AG10803 (cell line): ENCODE data around the gene P2RY4.
"Not testable (repeated sequence)": the region's sequence is repeated elsewhere in the genome, so short reads cannot be mapped to it uniquely, and the experiment has no call there.

Source experiments
- DNase-seq: peaks from one replicate; pipeline ENCODE4 v3.0.0; 2010; ENCODE audit warnings: low read depth
- H3K4me3 ChIP-seq: 2 replicates; pipeline ENCODE4 v1.5.1; 2011; ENCODE audit warnings: mild to moderate bottlenecking, low read length, control low read depth
- CTCF ChIP-seq: conservative IDR thresholded peaks from 2 replicates; pipeline ENCODE4 v1.5.1; 2011; ENCODE audit warnings: mild to moderate bottlenecking, low read length, control low read depth, inconsistent platforms

P2RY4 gene

GRCh38 chrX:70244881-70245280, 15.1 kb downstream of the P2RY4 start:
- no peak for TF ChIP-seq CTCF
- DNase-seq: no peak
- no peak overlapping the region for H3K4me3 ChIP-seq

- not testable (repeated sequence) for DNase-seq
Observed at GRCh38 chrX:70243601-70244000, 16.4 kb downstream of the P2RY4 start.

GRCh38 chrX:70241501-70241900, 18.5 kb downstream of the P2RY4 start:
- DNase-seq: no peak
- TF ChIP-seq CTCF: no peak
- no peak overlapping the region for H3K4me3 ChIP-seq

More at GRCh38 chrX:70243601-70244000, 16.4 kb downstream of the P2RY4 start:
- H3K4me3 ChIP-seq: not testable (repeated sequence)

- DNase-seq: no peak
- no peak for TF ChIP-seq CTCF
- no peak overlapping the region for H3K4me3 ChIP-seq
Observed at GRCh38 chrX:70240751-70241150, 19.3 kb downstream of the P2RY4 start.

GRCh38 chrX:70234355-70234754, 25.6 kb downstream of the P2RY4 start, which contains the start of gene AWAT1:
TSS of gene AWAT1 (plus strand) at chrX:70234655. CDS start at chrX:70234696, 41 bp downstream.
- TF ChIP-seq CTCF: no peak
- DNase-seq: no peak
- no peak within 1 kb of the TSS for H3K4me3 ChIP-seq

GRCh38 chrX:70231666-70232065, 28.3 kb downstream of the P2RY4 start:
- no peak for DNase-seq
- no peak overlapping the region for H3K4me3 ChIP-seq
- TF ChIP-seq CTCF: no peak

GRCh38 chrX:70226687-70227086, 33.3 kb downstream of the P2RY4 start:
- no peak for TF ChIP-seq CTCF
- DNase-seq: no peak
- H3K4me3 ChIP-seq: no peak overlapping the region

- no peak for TF ChIP-seq CTCF
- H3K4me3 ChIP-seq: no peak overlapping the region
- DNase-seq: no peak
Observed at GRCh38 chrX:70226048-70226447, 34.0 kb downstream of the P2RY4 start.
